GM18519 (cell line): ENCODE results near the gene INAFM1.
A peak's percentile ranks its signal among the peaks of the same experiment; 100 is the strongest.

ENCODE experiments used
- ATAC-seq: cut with Tn5 transposase; IDR thresholded peaks from one replicate; pipeline ENCODE4 v1.9.1; 2021; ENCODE audit warnings: mild to moderate bottlenecking, moderate library complexity; ENCODE audit not compliant: unreplicated experiment, low FRiP score

The INAFM1 gene

DNA sequence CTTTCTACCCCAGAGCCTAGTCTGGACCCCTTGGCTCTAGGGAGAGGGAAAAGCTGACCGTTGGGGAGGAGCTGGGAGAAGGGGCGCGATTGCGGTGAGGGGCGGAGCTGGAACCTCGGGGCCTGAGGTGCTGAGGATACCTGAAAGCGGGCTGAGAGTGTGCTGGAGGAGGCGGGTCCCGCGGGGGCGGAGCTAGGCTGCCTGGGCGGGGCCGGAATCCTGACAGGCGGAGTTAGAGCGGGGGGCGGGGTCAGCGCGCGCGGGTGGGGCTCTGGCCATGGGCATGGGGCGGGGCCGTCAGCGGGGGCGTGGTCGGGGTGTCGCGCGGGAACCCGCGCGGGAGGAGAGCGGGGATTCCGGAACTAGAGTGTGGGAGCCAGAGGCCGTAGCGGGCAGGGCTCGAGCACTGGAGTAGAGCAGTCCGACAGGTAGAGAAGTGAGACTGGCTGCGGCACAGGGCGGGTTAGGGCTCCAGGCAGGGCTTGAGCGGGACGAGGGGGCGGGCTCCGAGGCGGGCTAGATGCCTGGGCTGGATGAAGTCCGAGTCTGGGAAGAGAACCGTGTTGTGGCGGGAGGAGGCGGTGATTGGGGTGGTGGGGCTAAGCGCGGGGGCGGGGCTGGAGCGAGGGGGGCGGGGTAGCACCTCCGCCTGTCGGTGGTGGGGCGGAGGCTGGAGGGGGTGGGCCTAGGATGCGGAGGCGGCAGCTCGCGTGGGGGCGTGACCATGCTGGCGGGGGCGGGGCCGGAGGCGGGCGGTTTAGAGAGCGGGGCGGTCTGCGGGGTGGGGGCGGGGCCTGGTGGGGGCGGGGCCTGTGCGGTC is at the start of gene INAFM1:
Gene INAFM1 (plus strand): TSS at position 815 of the 820 bp plus-strand sequence. CDS start 35 bp downstream, outside the sequence.
- ATAC-seq: peak; percentile 35

DNA sequence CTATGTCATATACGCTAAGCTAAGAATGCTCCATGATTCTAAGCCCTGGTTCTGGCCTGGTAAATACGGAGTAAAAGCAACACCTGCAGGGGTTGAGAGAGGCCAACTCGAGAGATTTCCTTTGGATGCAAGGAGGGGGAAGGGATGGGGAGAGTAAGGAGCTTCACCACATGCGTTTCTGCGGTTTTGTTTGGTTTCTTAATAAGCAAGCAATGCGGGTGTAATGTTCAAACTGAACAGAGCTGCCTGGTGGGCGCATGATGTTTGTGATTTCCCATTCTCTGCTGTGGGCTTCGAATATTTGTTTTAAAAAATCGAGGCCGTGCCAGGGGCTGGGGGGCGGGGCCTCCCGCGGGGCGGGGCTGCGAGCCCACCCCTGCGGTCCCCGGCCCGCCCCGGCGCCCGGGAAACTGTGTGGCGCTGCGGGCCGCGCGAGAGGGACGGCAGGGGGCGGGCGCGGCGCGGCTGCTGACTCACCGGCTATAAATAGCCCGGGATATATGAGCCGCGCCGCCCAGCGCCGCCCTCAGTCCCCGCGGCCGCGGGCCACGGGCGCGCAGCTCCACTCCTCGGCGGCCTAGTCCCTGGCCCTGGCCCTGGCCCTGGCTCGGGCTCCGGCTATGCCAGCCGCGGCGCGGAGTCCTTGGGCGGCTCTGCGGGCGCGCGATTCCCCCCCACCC is 48.8 kb upstream of the INAFM1 start:
- no peak for ATAC-seq

GRCh38 chr19:47226426-47227351 is 48.0 kb upstream of the INAFM1 start:
- ATAC-seq: no peak

GRCh38 chr19:47227352-47228167 is 47.1 kb upstream of the INAFM1 start:
- ATAC-seq: no peak

DNA sequence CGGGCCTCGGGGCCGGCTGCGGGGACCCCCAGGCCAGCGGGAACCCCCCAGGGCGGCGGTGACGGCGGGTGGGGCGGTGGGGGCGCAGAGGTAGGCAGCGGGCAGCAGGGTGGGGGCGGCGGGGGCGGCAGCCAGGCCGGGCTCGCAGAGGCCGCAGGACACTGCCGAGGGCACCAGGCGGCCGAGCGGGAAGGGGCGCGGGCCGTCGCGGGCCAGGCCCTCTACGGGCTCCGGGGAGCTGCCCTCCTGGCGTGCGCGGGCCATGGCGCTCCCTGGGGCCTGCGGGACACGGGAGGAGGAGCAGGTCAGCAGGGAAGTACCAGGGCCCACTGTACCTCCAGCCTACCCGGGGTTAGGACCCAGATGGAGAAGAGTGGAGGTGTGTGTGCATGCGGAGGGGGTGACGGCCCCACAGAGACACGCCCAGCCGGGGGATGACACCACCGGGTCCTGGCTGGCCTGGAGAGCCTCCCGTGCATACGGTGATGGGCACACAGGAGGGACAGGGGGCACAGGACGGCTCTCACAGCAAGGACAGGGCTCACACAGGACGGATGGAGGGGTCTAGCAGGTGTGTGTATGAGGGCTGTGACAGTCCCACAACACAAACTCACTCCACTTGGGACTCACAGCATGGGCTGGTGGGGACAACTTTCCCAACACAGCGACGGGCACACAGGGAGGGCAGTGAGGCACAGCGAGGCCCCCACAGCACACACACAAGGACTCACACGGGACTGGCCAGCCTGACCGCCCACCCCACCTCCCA is 46.3 kb upstream of the INAFM1 start:
- ATAC-seq: no peak

GRCh38 chr19:47228937-47229675 is 45.6 kb upstream of the INAFM1 start:
- ATAC-seq: no peak

DNA sequence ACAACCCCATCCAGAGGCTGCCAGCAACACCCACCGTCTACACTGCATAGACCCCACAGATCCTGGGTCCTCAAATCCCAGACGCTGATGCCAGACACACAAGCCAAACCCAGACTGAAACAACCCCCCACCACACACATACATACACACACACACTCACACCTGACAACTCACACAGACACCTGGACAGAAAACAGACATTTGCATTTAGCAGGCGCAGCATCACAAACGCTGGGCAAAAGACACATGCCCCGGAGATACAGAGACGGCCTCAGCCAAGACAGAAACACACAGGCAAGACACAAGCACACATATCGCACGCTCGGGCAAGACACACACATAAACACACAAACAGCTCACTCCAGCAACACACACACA is 45.0 kb upstream of the INAFM1 start:
- no peak for ATAC-seq

GRCh38 chr19:47230054-47230920 is 44.4 kb upstream of the INAFM1 start:
- no peak for ATAC-seq

DNA sequence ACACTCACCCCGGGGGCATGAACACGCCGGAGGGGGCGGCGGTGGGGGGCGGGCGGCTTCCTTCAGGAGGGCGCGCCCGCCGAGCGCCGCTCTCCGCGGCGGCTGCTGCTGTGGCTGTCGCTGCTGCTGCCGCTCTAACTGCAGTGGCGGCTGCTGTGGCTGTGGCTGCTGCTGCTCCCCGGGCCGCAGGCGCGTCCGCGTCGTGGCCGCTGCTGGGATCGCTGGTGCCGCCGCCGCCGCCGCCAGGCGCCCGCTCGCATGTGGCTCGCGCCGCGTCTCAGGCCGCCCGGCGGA is 43.8 kb upstream of the INAFM1 start, which contains the start of gene BBC3:
Gene BBC3 (minus strand): TSS at position 279 of the 294 bp plus-strand sequence. CDS start 2,768 bp downstream, outside the sequence.
- no peak for ATAC-seq

DNA sequence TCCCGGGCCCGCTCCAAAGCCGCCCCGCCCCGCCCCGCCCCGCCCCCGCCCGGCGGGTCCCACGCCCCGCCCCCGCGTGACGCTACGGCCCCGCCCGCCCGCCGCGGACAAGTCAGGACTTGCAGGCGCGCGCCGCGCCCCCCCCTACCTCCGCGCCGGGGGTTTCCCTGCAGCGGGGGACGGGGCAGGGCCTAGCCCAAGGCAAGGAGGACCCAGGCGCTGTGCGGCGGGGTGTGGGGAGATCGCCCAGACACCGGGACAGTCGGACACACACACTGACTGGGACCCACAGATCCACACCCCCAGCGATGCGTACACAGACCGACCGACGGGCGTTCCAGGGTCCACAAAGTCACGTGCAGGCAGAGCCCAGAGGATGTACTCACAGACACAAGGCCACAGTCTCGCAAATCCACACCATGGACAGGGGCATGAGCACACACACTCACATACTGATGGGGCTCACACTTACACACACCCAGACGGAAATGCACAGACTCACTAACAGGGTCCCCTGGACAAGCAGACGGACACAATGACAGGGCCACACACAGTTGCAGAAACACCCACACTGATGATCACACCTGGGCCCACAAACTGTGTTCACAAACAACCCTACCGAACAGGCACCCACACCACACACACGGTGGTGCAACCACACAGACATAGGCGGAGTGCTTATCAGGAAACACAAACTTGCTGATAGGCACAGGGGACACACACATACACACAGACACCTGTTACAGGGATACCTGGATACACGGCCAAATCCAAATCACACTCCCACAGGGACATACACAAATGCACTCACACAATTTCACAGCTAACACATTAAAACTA is 43.2 kb upstream of the INAFM1 start:
- ATAC-seq: no peak

DNA sequence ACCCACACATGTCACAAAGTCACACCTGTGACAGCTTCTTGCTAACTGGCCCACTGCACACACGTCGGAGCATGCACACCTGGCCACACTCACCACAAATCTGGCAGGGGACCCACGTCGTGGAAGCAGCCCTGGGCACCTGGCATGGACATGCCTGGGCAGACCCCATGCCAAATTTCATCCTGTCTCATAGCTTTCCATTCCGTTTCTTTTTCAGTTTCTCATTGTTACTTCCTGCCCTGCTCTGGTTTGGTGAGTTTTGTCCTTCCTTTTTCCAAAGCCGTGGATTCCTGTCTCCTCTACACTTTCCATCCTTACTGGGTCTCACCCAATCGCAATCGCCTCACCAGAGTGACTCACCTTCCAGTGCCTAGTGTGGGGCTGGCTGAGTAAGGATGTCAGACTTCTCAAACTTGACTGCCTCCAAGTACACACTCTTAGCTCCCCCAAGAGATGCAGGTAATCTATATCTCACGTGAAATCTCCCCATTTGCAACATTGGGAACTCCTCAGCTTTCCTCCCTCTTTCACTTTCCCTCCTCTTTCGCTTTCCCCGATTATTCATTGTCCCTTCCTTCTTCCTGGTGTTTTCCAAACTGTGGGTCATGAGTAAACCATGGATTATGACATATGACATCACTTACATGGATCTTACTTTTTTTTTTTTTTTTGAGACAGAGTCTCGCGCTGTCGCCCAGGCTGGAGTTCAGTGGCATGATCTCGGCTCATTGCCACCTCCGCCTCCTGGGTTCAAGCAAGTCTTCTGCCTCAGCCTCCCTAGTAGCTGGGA is 42.1 kb upstream of the INAFM1 start:
- ATAC-seq: no peak

DNA sequence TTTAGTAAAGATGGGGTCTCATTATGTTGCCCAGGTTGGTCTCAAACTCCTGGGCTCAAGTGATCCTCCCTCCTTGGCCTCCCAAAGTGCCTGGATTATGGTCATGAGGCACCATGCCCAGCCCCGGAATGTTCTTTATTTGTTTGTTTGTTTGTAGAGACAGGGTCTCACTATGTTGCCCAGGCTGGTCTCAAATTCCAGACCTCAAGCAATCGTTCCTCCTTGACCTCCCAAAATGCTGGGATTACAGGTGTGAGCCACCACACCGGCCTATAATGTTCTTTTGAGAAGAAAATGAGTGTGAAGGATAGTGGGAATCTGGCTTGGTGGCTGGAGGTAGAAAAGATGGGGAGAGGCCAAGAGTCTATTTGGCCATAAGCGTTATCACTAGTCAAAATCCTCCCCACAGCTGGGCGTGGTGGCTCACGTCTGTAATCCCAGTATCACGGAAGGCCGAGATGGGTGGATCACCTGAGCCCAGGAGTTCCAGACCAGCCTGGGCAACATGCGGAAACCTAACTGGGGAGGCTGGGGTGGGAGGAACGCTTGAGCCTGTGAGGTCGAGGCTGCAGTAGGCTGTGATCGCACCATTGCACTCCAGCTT is 38.5 kb upstream of the INAFM1 start:
- no peak for ATAC-seq

DNA sequence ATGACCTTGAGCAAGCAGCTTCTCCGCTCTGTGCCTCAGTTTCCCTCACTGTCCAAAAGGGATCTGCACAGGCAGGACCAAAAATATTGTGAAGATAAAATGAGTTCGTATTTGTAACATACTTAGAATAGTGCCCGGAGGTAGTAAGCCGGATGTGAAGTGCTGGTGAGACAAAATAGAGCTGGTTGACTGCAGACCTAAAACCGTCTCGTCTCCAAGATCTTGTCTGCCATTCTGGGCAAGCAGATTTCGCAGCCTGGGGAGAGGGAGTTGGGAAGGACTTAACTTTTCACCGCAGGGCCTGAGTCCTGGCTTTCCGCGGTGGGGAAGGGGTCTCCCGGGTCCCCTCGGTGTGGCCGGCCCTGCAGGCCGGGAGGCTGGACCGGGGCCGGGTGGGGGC is 35.5 kb upstream of the INAFM1 start:
- ATAC-seq: no peak

DNA sequence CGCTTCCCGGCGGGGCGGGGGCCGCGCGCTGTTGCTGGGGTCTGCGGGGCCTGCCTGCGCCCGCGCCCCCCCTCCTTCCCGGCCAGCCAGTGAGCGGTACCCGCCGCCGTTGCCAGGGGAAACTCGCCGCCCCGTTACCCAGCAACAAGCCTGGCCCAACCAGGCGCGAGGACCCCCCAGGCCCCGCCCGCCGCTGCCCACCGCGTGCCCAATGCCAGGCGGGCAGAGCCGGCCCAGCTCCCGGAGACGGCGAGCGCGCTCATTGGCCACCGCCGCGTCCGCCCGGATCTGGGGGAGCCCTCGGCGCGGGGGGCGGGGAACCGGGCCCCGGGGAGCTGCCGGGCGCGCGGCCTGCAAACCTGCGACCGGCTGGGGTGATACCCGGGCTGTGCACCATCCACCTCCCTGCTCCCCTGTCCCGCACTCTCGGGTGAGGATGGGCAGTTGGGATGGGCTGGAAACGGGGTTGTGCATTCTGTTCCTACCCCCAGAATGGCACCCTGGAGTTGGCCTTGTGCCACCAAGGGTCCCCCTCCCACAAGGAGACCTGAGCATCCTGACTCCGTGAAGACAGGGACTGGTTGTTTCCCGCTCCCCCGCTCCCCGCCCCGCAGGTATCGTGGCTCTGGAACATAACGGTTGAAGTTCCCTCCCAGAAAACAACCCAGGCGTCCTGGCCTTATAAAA is 34.9 kb upstream of the INAFM1 start:
- ATAC-seq: no peak

GRCh38 chr19:47240556-47240955 is 34.1 kb upstream of the INAFM1 start:
- no peak for ATAC-seq
